Osteoblast (primary cell): Measurements from ENCODE around the gene PIK3CB. TPM values are rescaled to one million over a fixed set of nuclear protein-coding genes. Genes with fewer than 3 reads are reported as not detected.

ENCODE experiments used
- total RNA-seq: library from RNA; depleted of rRNA; stranded (reverse); fragments of >200 nt; gene quantifications from 2 replicates; pipeline ENCODE4 v1.2.3, GENCODE V29; 2012

The PIK3CB gene
- total RNA-seq, 1 donor: 14.5 TPM

Other genes starting within 250 kb of the PIK3CB start
- 36.5 and 51.0 TPM in 2 replicates for gene CEP70, start 240.7 kb downstream of the PIK3CB start, total RNA-seq
- 9.7 and 13.0 TPM in 2 replicates for gene FAIM, start 226.2 kb downstream of the PIK3CB start, total RNA-seq
- gene FOXL2, start 112.2 kb upstream of the PIK3CB start, total RNA-seq: under 0.01 and 0.36 TPM in 2 replicates
- 0.36 TPM in 1 of 2 replicates, not detected in the other for gene FOXL2NB, start 112.3 kb upstream of the PIK3CB start, total RNA-seq
- not detected in 2 replicates for gene PRR23A, start 171.3 kb upstream of the PIK3CB start, total RNA-seq
- gene PRR23B, start 186.0 kb upstream of the PIK3CB start, total RNA-seq: not detected in 2 replicates
- gene PRR23C, start 210.0 kb upstream of the PIK3CB start, total RNA-seq: not detected in 2 replicates